Measurements from ENCODE around the gene GARIN6. TPM values are rescaled to one million over a fixed set of nuclear protein-coding genes. Genes with fewer than 3 reads are reported as not detected.

The GARIN6 gene
- total RNA-seq, 1 donor from 2014 or later = not detected

GRCh38 chr12:99658671-99659349 is 11.3 kb downstream of the GARIN6 start:
- TF ChIP-seq, protein P1, sequence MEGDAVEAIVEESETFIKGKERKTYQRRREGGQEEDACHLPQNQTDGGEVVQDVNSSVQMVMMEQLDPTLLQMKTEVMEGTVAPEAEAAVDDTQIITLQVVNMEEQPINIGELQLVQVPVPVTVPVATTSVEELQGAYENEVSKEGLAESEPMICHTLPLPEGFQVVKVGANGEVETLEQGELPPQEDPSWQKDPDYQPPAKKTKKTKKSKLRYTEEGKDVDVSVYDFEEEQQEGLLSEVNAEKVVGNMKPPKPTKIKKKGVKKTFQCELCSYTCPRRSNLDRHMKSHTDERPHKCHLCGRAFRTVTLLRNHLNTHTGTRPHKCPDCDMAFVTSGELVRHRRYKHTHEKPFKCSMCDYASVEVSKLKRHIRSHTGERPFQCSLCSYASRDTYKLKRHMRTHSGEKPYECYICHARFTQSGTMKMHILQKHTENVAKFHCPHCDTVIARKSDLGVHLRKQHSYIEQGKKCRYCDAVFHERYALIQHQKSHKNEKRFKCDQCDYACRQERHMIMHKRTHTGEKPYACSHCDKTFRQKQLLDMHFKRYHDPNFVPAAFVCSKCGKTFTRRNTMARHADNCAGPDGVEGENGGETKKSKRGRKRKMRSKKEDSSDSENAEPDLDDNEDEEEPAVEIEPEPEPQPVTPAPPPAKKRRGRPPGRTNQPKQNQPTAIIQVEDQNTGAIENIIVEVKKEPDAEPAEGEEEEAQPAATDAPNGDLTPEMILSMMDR (conservative IDR thresholded peaks at IDR 0.05; ENCODE audit: low read depth, low read length) = peak; percentile 60
- peak; percentile 7 for DNase-seq (ENCODE audit: low read depth)
- H3K4me3 ChIP-seq (ENCODE audit: low read depth, low read length) = no peak overlapping the region

- TF ChIP-seq, protein P1 (conservative IDR thresholded peaks at IDR 0.05; ENCODE audit: low read depth, low read length) = no peak
- DNase-seq (ENCODE audit: low read depth) = peak; percentile 4
- H3K4me3 ChIP-seq (ENCODE audit: low read depth, low read length) = no peak overlapping the region
Measured at GRCh38 chr12:99670635-99671034, 23.1 kb downstream of the GARIN6 start.

GRCh38 chr12:99680276-99680675 is 32.7 kb downstream of the GARIN6 start:
- TF ChIP-seq, protein P1 (conservative IDR thresholded peaks at IDR 0.05; ENCODE audit: low read depth, low read length) = no peak

GRCh38 chr12:99686142-99686541 is 38.6 kb downstream of the GARIN6 start:
- no peak overlapping the region for H3K4me3 ChIP-seq (ENCODE audit: low read depth, low read length)
- DNase-seq (ENCODE audit: low read depth) = no peak
- TF ChIP-seq, protein P1 (conservative IDR thresholded peaks at IDR 0.05; ENCODE audit: low read depth, low read length) = no peak

More at GRCh38 chr12:99680276-99680675, 32.7 kb downstream of the GARIN6 start:
- no peak overlapping the region for H3K4me3 ChIP-seq (ENCODE audit: low read depth, low read length)
- no peak for DNase-seq (ENCODE audit: low read depth)

- no peak overlapping the region for H3K4me3 ChIP-seq (ENCODE audit: low read depth, low read length)
- TF ChIP-seq, protein P1 (conservative IDR thresholded peaks at IDR 0.05; ENCODE audit: low read depth, low read length) = no peak
- DNase-seq (ENCODE audit: low read depth) = no peak
Measured at GRCh38 chr12:99695050-99695449, 47.5 kb downstream of the GARIN6 start.
